Measurements from ENCODE around the gene MVD.

MVD gene

DNA sequence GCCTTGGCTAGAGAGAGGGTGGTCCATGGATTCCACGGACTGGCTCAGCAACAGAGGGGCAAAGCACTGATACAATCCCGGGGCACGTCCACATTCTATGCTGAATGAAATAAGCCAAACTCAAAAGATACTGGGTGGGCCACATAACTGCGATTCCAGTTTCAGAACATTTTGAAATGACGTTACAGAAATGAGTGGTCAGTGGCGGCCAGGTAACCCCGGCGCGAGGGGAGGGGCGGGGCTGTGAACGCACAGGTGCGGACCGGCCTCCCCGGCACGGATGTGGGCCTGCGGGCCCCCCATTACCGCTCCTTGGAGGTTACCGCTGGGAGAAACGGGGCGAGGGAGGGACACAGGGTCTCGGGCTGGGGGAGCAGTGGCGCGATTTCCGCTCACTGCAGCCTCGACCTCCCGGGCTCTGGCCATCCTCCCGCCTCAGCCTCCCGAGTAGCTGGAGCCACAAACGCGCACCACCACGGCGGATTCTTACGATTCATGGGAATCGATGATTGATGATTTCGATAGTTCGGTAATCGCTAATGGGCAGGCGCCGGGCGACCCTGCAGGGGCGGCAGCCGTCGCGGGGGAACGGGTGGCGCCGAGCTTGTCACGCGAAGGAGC lies 559 bp downstream of the MVD start:
- Histone ChIP-seq H3K9me3 (ENCODE audit: low read length) (no peaks in the 10 kb centered on the region), H3K9ac (ENCODE audit: low read length) (peak overlapping the region; percentile 81), H3F3A (ENCODE audit: insufficient read depth, low read length) (no peaks in the 10 kb centered on the region), H3K27me3 (ENCODE audit: insufficient read depth, low read length) (no peaks in the 10 kb centered on the region), H3K27ac (ENCODE audit: low read depth, low read length, poor library complexity, severe bottlenecking) (peak overlapping the region; percentile 63), H4K20me1 (ENCODE audit: insufficient read depth, low read length) (no peaks in the 10 kb centered on the region), H3K4me2 (ENCODE audit: low read length) (peak overlapping the region; percentile 68), H2AFZ (ENCODE audit: low read length) (no peak overlapping the region), H3K9me2 (ENCODE audit: low read depth, low read length) (no peaks in the 10 kb centered on the region), H3K4me3 (ENCODE audit: low read depth, low read length, poor library complexity, severe bottlenecking) (peak overlapping the region; percentile 85), H3K4me1 (ENCODE audit: insufficient read depth, low read length, severe bottlenecking) (peaks cover 48% of the 10 kb centered on the region), H3K79me2 (ENCODE audit: insufficient read depth, low read length) (peaks cover 12% of the 10 kb centered on the region), H3K36me3 (ENCODE audit: insufficient read depth, low read length) (peaks cover 10% of the 10 kb centered on the region; the same call in 1 of the 2 replicates)
- no peak for TF ChIP-seq EZH2 (IDR thresholded peaks at IDR 0.05; ENCODE audit: borderline replicate concordance, low read length)
- TF ChIP-seq, protein P1, sequence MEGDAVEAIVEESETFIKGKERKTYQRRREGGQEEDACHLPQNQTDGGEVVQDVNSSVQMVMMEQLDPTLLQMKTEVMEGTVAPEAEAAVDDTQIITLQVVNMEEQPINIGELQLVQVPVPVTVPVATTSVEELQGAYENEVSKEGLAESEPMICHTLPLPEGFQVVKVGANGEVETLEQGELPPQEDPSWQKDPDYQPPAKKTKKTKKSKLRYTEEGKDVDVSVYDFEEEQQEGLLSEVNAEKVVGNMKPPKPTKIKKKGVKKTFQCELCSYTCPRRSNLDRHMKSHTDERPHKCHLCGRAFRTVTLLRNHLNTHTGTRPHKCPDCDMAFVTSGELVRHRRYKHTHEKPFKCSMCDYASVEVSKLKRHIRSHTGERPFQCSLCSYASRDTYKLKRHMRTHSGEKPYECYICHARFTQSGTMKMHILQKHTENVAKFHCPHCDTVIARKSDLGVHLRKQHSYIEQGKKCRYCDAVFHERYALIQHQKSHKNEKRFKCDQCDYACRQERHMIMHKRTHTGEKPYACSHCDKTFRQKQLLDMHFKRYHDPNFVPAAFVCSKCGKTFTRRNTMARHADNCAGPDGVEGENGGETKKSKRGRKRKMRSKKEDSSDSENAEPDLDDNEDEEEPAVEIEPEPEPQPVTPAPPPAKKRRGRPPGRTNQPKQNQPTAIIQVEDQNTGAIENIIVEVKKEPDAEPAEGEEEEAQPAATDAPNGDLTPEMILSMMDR (IDR thresholded peaks at IDR 0.05; ENCODE audit: low read length) = no peak

- Histone ChIP-seq H2AFZ (ENCODE audit: low read length) (no peak overlapping the region), H3K36me3 (ENCODE audit: insufficient read depth, low read length) (peaks cover 16% of the 10 kb centered on the region; the same call in 1 of the 2 replicates), H3K4me2 (ENCODE audit: low read length) (peak overlapping the region; percentile 68), H3K27me3 (ENCODE audit: insufficient read depth, low read length) (no peaks in the 10 kb centered on the region), H3K4me1 (ENCODE audit: insufficient read depth, low read length, severe bottlenecking) (peaks cover 50% of the 10 kb centered on the region), H3K9me3 (ENCODE audit: low read length) (no peaks in the 10 kb centered on the region), H4K20me1 (ENCODE audit: insufficient read depth, low read length) (no peaks in the 10 kb centered on the region), H3K79me2 (ENCODE audit: insufficient read depth, low read length) (peaks cover 12% of the 10 kb centered on the region), H3K9ac (ENCODE audit: low read length) (peak overlapping the region; percentile 16; the same call in 1 of the 2 replicates), H3K27ac (ENCODE audit: low read depth, low read length, poor library complexity, severe bottlenecking) (peak overlapping the region; percentile 48), H3F3A (ENCODE audit: insufficient read depth, low read length) (no peaks in the 10 kb centered on the region), H3K4me3 (ENCODE audit: low read depth, low read length, poor library complexity, severe bottlenecking) (peak overlapping the region; percentile 85), H3K9me2 (ENCODE audit: low read depth, low read length) (no peaks in the 10 kb centered on the region)
- TF ChIP-seq, protein P1 (IDR thresholded peaks at IDR 0.05; ENCODE audit: low read length) = no peak
Observed at GRCh38 chr16:88661468-88661867, 1.4 kb downstream of the MVD start.

GRCh38 chr16:88659160-88659559 lies 3.7 kb downstream of the MVD start:
- peaks cover 34% of the 10 kb centered on the region for H3K4me1 ChIP-seq (ENCODE audit: insufficient read depth, low read length, severe bottlenecking)
- no peak overlapping the region for H3K4me3 ChIP-seq (ENCODE audit: low read depth, low read length, poor library complexity, severe bottlenecking)
- H3K4me2 ChIP-seq (ENCODE audit: low read length) = no peak overlapping the region
- H2AFZ ChIP-seq (ENCODE audit: low read length) = no peak overlapping the region
- H4K20me1 ChIP-seq (ENCODE audit: insufficient read depth, low read length) = no peaks in the 10 kb centered on the region
- no peaks in the 10 kb centered on the region for H3K9me2 ChIP-seq (ENCODE audit: low read depth, low read length)
- H3K9me3 ChIP-seq (ENCODE audit: low read length) = no peaks in the 10 kb centered on the region
- no peak for TF ChIP-seq EZH2 (IDR thresholded peaks at IDR 0.05; ENCODE audit: borderline replicate concordance, low read length)
- TF ChIP-seq, protein P1 (IDR thresholded peaks at IDR 0.05; ENCODE audit: low read length) = no peak
- H3K79me2 ChIP-seq (ENCODE audit: insufficient read depth, low read length) = peaks cover 12% of the 10 kb centered on the region
- peaks cover 28% of the 10 kb centered on the region; the same call in 1 of the 2 replicates for H3K36me3 ChIP-seq (ENCODE audit: insufficient read depth, low read length)
- no peaks in the 10 kb centered on the region for H3F3A ChIP-seq (ENCODE audit: insufficient read depth, low read length)
- H3K9ac ChIP-seq (ENCODE audit: low read length) = no peak overlapping the region
- no peak overlapping the region for H3K27ac ChIP-seq (ENCODE audit: low read depth, low read length, poor library complexity, severe bottlenecking)
- no peaks in the 10 kb centered on the region for H3K27me3 ChIP-seq (ENCODE audit: insufficient read depth, low read length)

Data from OCI-LY1 (cell line).